ENCODE results near the gene TAAR6.
"Not testable (repeated sequence)": the region's sequence is repeated elsewhere in the genome, so short reads cannot be mapped to it uniquely, and the experiment has no call there.

The TAAR6 gene

DNA sequence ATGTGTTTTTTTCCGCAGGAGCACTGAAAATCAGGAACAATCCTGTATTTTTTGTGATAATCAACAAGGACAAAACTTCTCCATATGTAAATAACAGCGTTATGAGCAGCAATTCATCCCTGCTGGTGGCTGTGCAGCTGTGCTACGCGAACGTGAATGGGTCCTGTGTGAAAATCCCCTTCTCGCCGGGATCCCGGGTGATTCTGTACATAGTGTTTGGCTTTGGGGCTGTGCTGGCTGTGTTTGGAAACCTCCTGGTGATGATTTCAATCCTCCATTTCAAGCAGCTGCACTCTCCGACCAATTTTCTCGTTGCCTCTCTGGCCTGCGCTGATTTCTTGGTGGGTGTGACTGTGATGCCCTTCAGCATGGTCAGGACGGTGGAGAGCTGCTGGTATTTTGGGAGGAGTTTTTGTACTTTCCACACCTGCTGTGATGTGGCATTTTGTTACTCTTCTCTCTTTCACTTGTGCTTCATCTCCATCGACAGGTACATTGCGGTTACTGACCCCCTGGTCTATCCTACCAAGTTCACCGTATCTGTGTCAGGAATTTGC lies at the start of gene TAAR6:
TAAR6 (plus strand) TSS at position 102 of the 557 bp plus-strand sequence; CDS start at position 102, 0 bp downstream.
- DNase-seq = no peak

DNA sequence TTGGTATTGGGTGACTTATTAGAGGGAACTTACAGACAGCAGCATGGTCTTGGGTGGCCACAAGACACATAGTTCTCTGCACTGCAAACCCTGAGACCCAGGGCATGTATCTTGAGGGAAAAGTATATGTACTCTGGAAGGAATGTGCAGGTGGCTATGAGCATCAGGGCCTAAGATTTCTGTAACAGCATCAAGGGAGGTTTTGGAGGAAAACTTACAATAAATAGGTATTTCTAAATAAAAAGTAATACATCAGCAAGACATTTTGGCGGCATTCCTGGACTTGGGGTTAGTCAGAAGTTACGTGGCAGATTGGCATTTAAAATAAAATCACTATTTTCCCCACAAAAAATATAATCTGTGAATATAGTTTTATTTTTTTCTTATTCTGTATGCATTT lies 49.2 kb upstream of the TAAR6 start:
- DNase-seq = peak; percentile 45

GRCh38 chr6:132524646-132525045 lies 45.5 kb upstream of the TAAR6 start:
- DNase-seq = no peak

DNA sequence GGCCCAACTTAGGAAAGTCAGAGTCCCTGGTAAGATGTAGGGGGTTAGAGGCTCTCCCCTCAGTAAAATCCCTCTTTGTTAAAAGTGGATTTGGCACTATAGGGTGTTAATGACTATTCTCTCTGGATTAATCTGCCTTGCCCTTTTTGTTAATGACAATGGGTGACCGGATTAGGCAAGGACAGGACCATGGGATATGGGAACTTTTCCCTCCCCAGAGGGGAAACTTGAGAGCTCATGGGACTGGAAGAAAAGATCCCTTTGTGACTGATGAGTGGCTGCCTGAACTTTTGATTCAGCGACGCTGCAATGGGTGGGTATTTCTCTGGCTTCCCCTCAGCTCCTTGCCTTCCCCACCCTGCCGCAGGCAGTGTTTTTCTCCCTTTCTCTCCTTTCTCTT lies 44.3 kb upstream of the TAAR6 start:
- DNase-seq = no peak

GRCh38 chr6:132526461-132526860 lies 43.7 kb upstream of the TAAR6 start:
- DNase-seq = no peak

DNA sequence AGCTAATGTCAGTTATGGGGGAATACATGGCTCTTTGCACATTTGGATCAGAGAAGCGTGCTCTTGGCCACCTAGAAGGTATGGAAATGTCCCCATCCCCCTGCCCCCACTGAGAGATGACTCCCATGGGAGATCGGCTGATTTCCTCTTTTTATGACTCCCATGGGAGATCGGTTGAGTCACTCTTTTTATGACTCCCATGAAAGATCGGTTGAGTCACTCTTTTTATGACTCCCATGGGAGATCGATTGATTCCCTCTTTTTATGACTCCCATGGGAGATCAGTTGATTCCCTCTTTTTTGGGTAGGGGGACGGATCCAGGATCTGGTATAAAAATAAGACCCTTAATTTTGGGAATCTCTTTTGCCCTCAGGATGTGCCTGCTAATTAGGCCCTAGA lies 42.3 kb upstream of the TAAR6 start:
- DNase-seq = peak; percentile 46

DNA sequence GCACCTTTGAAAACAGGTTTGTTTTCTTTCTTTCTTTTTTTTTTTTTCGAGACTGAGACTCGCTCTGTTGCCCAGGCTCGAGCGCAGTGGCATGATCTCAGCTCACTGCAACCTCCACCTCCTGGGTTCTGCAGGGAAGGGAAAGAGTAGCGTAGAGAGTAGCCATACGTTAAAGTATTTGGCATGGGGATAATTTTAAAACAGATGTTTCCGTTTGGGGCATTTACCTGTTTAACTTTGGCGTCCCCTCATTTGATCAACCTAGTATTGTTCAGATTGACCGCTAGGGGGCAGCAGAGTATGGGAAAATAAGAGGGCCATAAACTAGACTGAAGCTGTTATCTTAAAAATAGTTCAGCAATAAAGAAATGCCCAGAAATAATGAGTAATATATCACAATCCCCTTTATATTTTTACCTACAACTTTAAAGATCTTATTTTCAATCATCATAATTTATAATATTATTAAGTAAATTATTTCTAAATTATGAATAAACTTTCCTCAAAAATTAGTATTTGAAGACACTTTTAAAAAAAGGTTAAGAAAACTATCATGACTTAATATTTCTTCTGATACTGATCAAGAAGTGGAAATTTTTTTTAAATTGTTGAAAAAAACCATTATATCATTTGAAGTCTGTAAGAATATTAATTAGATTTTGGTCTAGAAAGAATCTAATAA lies 39.7 kb upstream of the TAAR6 start:
- DNase-seq = peak; percentile 60

- DNase-seq = not testable (repeated sequence)
These were observed 35.6 kb upstream of the TAAR6 start for GRCh38 chr6:132534546-132534945.

GRCh38 chr6:132537145-132537544 lies 33.0 kb upstream of the TAAR6 start:
- DNase-seq = no peak

GRCh38 chr6:132537977-132538376 lies 32.1 kb upstream of the TAAR6 start, which contains the start of gene TAAR9:
Gene TAAR9, plus strand, starts transcription at chr6:132538277. Its CDS starts 13 bp downstream, at chr6:132538290.
- no peak for DNase-seq

DNA sequence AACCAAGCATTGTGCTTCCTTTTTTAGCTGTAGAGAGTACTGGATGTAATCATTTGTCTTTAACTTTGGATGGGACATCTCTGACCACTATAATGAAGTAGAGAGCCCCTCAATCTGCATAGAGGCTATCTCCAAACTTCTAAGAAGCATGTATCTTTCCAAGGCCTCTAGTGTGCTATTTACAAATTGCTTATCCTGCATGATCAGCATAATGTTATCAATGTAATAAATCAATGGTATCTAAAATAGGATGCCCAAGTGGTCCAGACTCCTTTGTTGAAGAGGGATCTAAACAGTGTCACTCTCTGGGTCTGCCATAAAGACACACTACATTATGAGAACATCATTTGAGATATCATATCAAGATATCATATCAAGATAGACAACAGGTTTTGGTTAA lies 25.3 kb upstream of the TAAR6 start:
- DNase-seq = no peak

GRCh38 chr6:132548746-132549463 lies 21.2 kb upstream of the TAAR6 start:
- DNase-seq = no peak

- no peak for DNase-seq
These were observed 18.9 kb upstream of the TAAR6 start for GRCh38 chr6:132551214-132551613.

DNA sequence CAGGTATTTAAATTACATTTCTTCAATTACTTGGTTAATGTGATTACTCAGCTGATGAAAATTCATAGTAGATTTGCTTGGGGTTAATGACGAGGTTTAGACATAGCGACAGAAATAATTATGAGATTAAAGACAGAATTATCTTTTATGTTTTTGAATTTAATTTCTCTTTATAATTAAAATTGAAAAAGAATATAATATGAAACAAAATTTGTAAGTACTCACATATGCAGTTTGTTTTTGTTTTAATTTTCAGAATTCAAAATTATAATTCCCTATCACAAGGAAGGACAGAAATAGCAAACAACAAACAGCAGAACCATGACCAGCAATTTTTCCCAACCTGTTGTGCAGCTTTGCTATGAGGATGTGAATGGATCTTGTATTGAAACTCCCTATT lies 17.8 kb upstream of the TAAR6 start, which contains the start of gene TAAR8:
TAAR8 (plus strand) TSS at position 301 of the 400 bp plus-strand sequence; CDS start at position 322, 21 bp downstream.
- no peak for DNase-seq

- DNase-seq = not testable (repeated sequence)
These were observed 10.0 kb upstream of the TAAR6 start for GRCh38 chr6:132560087-132560486.

DNA sequence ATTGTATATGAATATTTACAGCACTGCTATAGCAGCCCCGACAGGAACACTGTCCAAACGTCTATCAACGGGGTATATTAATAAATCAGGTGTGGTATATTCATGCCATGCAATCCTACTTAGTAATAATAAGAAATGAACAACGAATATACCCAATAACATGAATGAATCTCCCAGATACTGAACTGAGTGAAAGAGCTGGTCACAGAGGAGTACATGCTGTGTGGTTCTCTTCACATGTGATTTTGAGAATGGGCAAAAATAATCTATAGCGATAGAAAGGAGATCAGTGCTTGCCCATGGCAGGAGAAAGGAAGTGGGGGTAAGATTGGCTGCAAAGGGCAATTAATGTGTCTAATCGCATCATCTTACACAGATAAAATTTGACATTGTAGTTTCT lies 3.7 kb upstream of the TAAR6 start:
- DNase-seq = no peak

DNA sequence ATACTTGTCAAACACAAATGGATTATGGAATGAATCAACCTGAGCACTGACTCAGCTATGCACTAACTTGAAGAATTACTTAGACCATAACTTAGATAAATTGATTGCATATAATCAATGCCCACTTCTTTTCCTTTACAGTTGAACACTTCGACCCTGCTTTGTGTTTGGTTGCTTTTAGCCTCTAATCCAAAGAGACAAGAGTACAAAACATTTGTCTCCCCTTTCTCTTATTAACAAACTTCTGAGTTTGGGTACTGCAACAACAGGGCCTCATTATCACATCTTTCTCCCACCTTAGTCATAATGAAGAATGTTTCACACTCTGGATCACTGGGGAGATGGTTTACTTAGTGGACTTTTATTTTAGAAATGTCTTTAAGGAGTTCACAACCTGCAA lies 2.6 kb upstream of the TAAR6 start:
- no peak for DNase-seq

DNA sequence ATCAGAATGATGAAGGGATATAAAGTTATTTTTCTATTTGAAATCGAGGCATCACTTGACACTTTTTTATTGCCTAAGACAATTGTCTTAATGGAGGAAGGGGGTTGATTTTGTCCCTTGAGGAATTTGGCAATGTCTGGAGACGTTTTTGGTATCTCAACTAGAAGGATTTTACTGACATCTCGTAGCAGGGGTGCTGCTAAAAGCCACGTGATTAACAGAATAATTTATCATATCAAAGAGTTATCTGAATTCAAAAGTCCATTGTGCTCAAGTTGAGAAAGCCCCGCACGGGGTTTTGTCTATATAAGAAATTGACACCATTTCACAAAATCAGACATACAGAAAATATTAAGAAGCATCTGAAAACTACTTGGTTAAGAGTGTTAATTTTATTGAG lies 1.5 kb upstream of the TAAR6 start:
- no peak for DNase-seq

DNA sequence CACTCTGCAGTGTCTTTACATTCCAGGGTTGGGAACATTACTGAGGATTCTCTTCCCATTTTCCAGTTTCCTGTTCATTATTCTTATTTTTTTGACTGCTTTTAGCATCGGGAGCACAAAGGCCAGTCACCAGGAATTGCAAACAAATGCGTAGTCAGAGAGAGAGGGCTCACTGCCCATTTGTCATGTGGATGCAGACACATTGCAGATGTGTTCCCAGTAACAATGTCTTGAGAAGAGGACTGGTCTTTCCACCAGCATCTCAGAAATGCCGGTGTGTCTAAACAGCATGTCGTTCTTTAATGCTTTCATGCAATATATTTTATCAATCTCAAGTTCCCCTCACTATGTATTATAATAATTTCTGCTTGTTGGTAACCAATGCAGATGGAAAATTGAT lies 952 bp upstream of the TAAR6 start:
- no peak for DNase-seq

GRCh38 chr6:132571774-132572173 lies 1.7 kb downstream of the TAAR6 start:
- no peak for DNase-seq

DNA sequence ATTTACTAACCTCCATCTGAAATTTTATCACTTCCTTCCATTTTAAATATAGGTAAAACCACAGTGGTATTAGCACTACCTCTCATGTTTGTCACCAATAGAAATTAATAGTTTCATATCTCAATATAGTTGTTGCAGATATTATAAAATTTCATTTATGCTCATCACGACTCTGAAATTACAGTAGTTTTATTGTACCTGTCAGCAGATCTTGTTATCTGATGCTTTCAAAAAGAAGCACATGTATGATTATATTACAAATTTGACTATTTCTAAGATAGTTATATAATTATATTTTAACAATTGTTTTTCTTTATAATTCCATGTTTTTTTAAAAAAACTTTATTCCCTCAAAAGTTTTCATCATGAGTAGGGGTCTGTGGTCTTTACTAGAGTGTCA lies 14.6 kb downstream of the TAAR6 start:
- DNase-seq = no peak

- DNase-seq = no peak
These were observed 17.3 kb downstream of the TAAR6 start for GRCh38 chr6:132587424-132587823.

DNA sequence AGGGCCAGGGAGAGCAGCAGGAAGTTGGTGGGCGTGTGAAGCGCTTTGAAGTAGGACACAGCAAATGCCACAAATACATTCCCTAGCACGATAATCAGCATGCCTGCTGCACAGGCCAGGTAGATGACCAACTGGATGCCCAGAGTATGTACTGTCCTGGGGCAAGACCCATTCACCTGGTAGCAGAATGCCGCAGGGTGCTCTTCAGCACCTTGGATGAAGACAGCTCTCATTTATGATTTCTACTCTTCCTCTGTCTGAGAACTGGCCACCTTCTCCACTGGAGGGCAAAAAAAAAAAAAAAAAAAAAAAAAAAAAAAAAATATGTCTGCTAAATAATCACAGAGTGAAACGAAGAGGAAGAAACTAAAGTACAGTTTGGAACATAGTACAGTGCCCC lies 19.3 kb downstream of the TAAR6 start, which contains the start of gene TAAR5:
TAAR5 (minus strand) TSS at position 288 of the 400 bp plus-strand sequence; CDS start at position 233, 55 bp downstream.
- no peak for DNase-seq

DNA sequence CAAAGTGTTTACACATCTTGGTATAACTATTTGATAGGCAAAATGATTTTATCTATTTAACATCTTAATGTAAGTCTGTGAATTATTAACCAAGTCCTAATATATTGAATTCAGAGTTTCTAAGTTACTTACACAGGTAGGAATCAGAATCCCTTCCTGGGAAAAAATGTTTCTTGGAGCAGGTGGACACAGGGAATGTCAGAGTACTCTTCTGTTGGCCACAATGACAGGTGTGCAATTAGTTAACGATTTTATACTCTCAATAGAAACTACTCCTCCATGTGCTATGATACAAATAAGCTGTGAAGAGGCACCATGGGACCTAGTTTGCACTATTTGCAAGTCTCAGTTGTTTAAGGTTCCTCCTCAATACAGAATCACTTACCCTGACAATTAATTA lies 20.2 kb downstream of the TAAR6 start:
- no peak for DNase-seq

All from fibroblast of skin of right biceps (primary cell).